Activated CD4-positive, alpha-beta T cell treated with anti-CD3 and anti-CD28 coated beads for 36 hours (primary cell): ENCODE measurements around the gene ASPG. TPM values are rescaled to one million over a fixed set of nuclear protein-coding genes. Genes with fewer than 3 reads are reported as not detected.

Source experiments
- ATAC-seq: fragments of 200-7000 bp; cut with Tn5 transposase; one replicate; pipeline ENCODE4 v1.10.0; 2021; ENCODE audit warnings: mild to moderate bottlenecking, moderate library complexity
- CTCF ChIA-PET: fragments of 350-600 bp; sonication (Branson Sonifier 250); formaldehyde crosslinking; loops from one replicate; lab custom pipeline; 2021; ENCODE audit warnings: antibody characterized with exemption; lab: Charles Lee
- POLR2A ChIA-PET: fragments of 350-600 bp; sonication (Branson Sonifier 250); formaldehyde crosslinking; loops from one replicate; lab custom pipeline; 2021; ENCODE audit warnings: antibody characterized with exemption, inconsistent platforms; lab: Charles Lee
- DNase-seq: peaks from one replicate; pipeline ENCODE4 v3.0.0-alpha.2; 2020
- H3K27ac Mint-ChIP-seq: one replicate; pipeline ENCODE4 v1.8.0; 2021; ENCODE audit warnings: mixed read lengths
- H3K27me3 Mint-ChIP-seq: one replicate; pipeline ENCODE4 v1.8.0; 2021; ENCODE audit warnings: mixed read lengths
- H3K36me3 Mint-ChIP-seq: one replicate; pipeline ENCODE4 v1.8.0; 2021; ENCODE audit warnings: low read depth, mixed read lengths
- H3K4me1 Mint-ChIP-seq: one replicate; pipeline ENCODE4 v1.8.0; 2021; ENCODE audit warnings: mixed read lengths
- H3K4me3 Mint-ChIP-seq: one replicate; pipeline ENCODE4 v1.8.0; 2021; ENCODE audit warnings: mild to moderate bottlenecking, moderate library complexity, mixed read lengths
- H3K9me3 Mint-ChIP-seq: one replicate; pipeline ENCODE4 v1.8.0; 2021; ENCODE audit warnings: low read depth, mixed read lengths
- intact Hi-C, 2 experiments: fragments of 100-400 bp; cut with DNase I in 1 of 2; cut with micrococcal nuclease in 1 of 2; formaldehyde crosslinking; loops; one replicate each; pipeline versions ENCODE4 v1.14.2 to v1.15.1; 2022 to 2024; cut with DNase I, micrococcal nuclease
- total RNA-seq, 2 experiments: library from RNA; stranded (reverse); gene quantifications; one replicate each; pipeline ENCODE4 v1.2.3, GENCODE V29; 2021

The ASPG gene
- total RNA-seq, 2 experiments from 2014 or later = not detected

DNA sequence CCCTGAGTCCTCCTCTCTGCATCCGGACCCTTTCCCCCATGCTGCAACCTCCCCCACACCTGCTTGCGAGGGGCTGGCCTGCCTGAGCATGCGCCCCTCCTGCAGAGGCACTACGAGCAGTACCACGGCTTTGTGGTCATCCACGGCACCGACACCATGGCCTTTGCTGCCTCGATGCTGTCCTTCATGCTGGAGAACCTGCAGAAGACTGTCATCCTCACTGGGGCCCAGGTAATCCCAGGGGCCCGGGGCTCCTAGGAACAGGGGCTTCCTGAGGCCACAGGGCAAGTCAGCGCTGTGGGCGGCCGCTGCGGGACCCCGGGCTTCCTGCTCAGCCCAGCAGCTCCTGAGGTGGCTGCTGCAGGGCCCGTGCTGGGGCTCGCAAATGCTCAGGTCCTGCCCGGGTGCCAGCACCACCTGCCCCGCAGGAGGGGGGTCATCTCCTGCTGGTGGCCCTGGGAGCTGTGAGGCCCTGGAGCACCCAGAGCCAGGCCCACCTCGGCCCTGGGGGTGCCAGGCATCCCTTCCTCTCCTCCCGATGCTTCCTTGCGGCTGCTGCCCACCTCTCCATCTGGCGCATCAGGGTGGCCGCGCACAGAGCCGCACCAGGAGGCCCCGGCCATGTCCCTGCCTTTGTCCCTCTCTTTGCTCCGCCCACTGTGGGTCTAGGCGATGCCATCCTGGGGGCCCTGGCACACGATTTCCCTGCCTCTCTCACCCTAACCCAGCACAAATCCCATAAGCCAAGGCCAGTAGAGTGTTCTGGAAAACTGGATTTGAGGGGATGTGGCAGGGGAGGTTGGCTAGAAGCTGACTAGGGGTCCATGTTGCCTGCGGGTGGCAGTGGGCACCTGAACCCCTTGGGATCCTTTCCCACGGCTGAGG, 10.2 kb downstream of the ASPG start:
- POLR2A ChIA-PET = no interaction called here
- Mint-ChIP-seq H3K36me3 (no peaks in the 10 kb centered on the region), H3K4me3 (no peak overlapping the region), H3K27me3 (no peaks in the 10 kb centered on the region), H3K27ac (no peak overlapping the region), H3K4me1 (peaks cover 5% of the 10 kb centered on the region), H3K9me3 (no peaks in the 10 kb centered on the region)
- ATAC-seq = no peak
- CTCF ChIA-PET = interaction anchor here (0.6 to 1.7 kb wide), 7 partner anchors 10 to 486 kb away, joined by 3 to 6 read pairs (median 4); no protein-coding TSS in a partner anchor
- DNase-seq = no peak
- intact Hi-C loops = loop anchor here in 1 of 2 experiments (2.0 kb wide), 1 partner anchor 469 kb away; no protein-coding TSS in a partner anchor

DNA sequence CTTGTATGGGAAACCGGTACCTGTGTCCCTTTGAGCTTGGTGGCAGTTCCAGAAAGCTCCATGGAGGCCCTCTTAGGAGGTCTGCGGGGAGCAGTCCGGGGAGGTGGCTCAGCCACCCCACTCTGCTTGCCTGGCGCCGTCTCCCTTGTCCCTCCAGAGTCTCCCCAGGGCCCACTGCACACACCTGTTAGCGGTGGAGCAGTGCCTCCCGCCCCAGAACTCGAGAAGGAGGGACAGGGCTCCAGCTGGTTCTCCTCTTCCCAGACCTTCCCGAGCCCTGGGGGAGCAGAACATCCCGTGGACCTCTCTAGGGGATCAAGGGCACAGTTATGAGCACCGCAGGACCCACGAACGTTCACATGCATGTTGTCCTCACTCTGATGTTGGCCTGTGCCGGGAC, 10.8 kb downstream of the ASPG start:
- H3K36me3 Mint-ChIP-seq = no peaks in the 10 kb centered on the region
- intact Hi-C loops = no loop called here
- H3K4me1 Mint-ChIP-seq = peaks cover 5% of the 10 kb centered on the region
- DNase-seq (no peak), ATAC-seq (no peak)
- no peak overlapping the region for H3K4me3 Mint-ChIP-seq
- H3K27me3 Mint-ChIP-seq = no peaks in the 10 kb centered on the region
- POLR2A ChIA-PET = no interaction called here
- CTCF ChIA-PET = interaction anchor here (0.6 to 1.5 kb wide), 4 partner anchors 19 to 485 kb away, joined by 3 to 5 read pairs (median 4); no protein-coding TSS in a partner anchor
- no peak overlapping the region for H3K27ac Mint-ChIP-seq
- H3K9me3 Mint-ChIP-seq = no peaks in the 10 kb centered on the region

DNA sequence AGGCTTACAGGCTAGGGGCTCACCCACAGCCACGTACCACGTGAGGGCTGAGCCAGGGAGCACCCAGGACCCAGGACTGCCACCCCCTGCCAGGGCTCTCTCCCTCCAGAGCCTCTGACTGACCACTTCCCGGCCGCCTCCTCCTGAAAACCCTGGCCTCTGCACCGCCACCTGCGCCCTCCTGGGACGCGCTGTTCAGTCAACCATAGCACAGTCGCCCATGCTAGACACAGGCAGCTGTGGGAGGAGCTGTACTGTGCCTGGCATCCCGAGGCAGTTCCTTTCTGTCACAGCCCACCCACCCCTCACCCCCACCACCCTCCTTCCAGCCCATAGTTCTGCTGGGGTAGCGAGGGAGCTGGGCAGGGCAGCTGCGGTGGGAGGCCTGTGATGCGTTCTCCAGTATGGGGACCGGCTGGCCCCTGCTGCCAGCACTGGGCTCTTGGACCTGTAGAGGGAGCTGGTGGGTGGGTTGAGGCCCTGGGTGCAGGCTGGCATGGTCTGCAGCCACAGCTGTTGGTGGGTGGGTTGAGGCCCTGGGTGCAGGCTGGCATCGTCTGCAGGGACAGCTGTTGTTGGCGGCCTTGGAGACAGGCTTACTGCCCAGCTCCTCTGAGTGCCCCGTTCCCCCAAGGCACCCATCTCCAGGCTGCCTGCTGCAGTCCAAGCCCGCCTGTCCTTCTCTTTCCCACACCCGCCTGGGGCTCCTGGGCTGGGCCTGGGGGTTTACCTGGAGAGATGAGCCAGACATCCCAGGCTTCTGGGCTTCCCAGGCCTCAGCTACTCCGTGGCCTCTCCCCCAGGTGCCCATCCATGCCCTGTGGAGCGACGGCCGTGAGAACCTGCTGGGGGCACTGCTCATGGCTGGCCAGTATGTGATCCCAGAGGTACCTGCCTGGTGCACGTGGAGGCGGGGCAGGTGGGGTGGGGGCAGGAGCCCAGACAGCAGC, 11.5 kb downstream of the ASPG start:
- ChIA-PET CTCF (interaction anchor here (0.6 to 1.5 kb wide), 3 partner anchors 19 to 32 kb away, joined by 3 to 5 read pairs (median 4); no protein-coding TSS in a partner anchor), POLR2A (no interaction called here)
- no peak for ATAC-seq
- intact Hi-C loops = no loop called here
- no peaks in the 10 kb centered on the region for H3K9me3 Mint-ChIP-seq
- no peaks in the 10 kb centered on the region for H3K27me3 Mint-ChIP-seq
- peaks cover 5% of the 10 kb centered on the region for H3K4me1 Mint-ChIP-seq
- H3K27ac Mint-ChIP-seq = no peak overlapping the region
- no peak for DNase-seq
- no peak overlapping the region for H3K4me3 Mint-ChIP-seq
- H3K36me3 Mint-ChIP-seq = no peaks in the 10 kb centered on the region

DNA sequence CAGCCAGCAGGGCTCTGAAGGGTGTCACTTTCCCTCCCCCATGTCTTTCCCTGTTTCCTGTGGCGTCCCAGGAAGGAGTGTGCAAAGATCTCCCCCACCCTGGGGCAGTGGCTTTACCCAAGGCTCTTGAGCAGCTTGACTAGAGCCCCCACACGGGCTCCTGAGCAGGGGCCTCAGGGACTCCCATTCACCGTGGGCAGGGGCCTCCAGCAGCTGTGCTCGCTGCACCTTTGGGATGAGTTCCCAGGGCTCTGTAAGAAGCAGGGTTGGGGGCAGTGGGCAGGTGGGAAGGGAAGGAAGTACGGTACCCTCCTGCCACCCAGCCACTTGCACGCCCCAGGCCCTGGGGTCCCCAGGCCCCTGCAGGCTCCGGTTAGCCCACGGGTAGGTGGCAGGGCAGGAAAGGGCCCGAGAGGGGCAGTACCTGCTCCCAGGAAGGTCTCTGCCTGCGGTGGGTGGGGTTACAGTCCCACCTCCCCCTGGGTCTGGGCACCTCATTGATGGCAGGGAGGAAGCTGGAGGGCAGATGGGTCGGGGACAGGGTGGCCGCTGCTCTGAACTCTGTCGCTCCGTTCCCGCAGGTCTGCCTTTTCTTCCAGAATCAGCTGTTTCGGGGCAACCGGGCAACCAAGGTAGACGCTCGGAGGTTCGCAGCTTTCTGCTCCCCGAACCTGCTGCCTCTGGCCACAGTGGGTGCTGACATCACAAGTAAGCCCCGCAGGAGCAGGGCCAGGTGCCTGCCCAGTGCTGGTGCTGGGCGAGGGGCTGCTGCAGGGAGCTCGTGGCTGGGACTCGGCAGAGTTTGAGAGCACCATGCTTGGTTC, 13.0 kb downstream of the ASPG start:
- peaks cover 5% of the 10 kb centered on the region for H3K4me1 Mint-ChIP-seq
- no peaks in the 10 kb centered on the region for H3K9me3 Mint-ChIP-seq
- H3K36me3 Mint-ChIP-seq = no peaks in the 10 kb centered on the region
- intact Hi-C loops = no loop called here
- ATAC-seq (no peak), DNase-seq (no peak)
- no peaks in the 10 kb centered on the region for H3K27me3 Mint-ChIP-seq
- ChIA-PET CTCF (interaction anchor here (0.7 to 0.9 kb wide), 2 partner anchors 11 to 108 kb away, joined by 3 to 4 read pairs; no protein-coding TSS in a partner anchor), POLR2A (no interaction called here)
- H3K27ac Mint-ChIP-seq = no peak overlapping the region
- no peak overlapping the region for H3K4me3 Mint-ChIP-seq

DNA sequence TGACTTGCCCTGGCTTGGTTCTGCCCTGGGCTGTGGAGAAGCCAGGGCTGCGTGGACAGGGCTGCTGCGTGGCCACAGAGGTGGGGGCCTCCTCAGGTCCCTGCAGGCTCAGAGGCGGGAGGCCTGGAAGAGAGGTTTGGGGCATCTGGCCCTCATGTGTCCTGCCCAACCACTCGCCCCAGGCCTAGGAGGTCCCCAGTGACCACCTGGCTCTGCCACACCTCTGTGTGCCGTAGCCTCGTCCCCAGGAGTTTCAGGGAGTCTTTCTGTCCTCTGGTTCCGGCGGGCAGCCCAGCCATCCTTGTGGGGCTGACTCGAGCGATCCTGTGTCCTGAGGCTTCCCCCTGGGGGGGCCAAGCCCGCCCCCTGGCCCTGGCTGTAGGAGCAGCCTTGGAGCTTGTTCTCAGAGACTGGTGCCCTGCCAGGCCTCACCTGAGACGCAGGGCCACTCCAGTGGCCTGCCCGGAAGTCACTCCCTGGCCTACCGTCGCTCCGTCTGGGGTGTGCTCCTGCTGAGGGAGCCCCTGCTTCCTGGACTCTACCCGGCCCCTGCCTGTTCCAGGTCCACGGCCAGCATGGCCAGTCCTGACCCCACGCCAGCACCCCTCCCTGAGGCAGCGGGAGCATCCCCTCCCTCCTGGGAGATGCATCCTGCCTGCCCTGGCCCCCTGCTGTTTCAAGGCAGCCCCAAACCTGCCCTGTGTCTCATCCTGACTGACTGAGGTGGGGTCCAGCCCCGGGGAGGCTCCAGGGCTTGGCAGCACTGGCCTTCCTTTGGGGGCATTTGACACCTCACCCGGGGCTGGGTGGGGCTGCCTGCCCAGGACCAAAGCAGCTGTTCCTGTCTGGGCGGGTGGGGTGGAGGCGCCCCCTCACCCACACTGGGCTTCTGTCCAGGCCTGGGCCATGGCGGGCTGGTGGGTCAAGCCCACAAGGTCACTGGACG, 13.9 kb downstream of the ASPG start:
- no peaks in the 10 kb centered on the region for H3K27me3 Mint-ChIP-seq
- peaks cover 2% of the 10 kb centered on the region for H3K4me1 Mint-ChIP-seq
- H3K27ac Mint-ChIP-seq = no peak overlapping the region
- ChIA-PET POLR2A (no interaction called here), CTCF (interaction anchor here (0.6 to 0.9 kb wide), 2 partner anchors 10 to 479 kb away, joined by 3 to 4 read pairs; no protein-coding TSS in a partner anchor)
- DNase-seq (no peak), ATAC-seq (no peak)
- H3K4me3 Mint-ChIP-seq = no peak overlapping the region
- H3K36me3 Mint-ChIP-seq = no peaks in the 10 kb centered on the region
- no peaks in the 10 kb centered on the region for H3K9me3 Mint-ChIP-seq
- intact Hi-C loops = no loop called here

DNA sequence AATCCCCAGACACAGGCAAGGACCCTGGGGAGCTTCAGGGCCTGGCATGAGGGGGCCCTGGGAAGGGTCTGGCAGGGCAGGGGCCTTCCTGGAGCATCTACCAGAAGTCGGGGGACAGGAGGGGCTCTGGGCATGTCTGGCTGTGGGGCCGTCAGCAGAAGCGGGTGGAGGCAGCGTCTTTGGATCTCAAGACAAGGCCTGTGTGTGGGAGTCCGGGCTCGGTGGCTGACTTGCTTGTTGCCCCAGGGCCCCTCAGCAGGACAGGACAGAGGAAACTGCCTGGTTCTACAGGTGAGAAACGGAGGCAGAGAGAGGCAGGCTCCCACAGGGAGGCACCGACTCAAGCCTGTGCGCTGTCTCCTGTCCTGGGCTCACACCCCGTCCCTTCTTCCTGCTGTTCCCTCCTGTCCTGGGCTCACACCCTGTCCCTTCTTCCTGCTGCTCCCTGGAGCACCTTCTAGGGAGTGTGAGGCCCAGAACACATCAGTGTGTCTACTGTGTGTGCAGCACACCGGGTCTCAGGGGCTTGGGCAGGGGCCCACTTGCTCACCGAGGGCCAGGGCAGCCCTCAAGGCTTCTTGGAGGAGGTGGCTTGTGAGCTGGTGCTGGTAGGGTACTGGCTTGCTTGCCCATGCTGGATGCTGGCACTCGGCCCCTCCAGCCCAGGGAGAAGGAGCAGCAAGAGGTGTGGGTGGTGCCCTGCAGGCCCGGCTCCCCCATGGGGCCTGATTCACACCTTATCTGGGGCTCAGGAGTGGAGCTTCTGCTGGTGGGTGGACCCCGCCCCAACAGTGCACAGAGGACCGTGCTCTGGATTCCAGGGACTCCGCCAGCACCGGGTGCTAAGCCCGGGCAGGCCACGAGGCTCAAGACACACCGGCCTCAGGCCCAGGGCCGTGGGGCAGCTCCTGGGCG, 14.9 kb downstream of the ASPG start:
- CTCF ChIA-PET = interaction anchor here (0.6 kb wide), 1 partner anchor 480 kb away, joined by 3 read pairs; no protein-coding TSS in a partner anchor
- intact Hi-C loops = no loop called here
- POLR2A ChIA-PET = no interaction called here
- H3K4me3 Mint-ChIP-seq = no peak overlapping the region
- no peak for ATAC-seq
- H3K27ac Mint-ChIP-seq = no peak overlapping the region
- DNase-seq = no peak
- H3K4me1 Mint-ChIP-seq = no peaks in the 10 kb centered on the region
- no peaks in the 10 kb centered on the region for H3K9me3 Mint-ChIP-seq
- H3K27me3 Mint-ChIP-seq = no peaks in the 10 kb centered on the region
- H3K36me3 Mint-ChIP-seq = no peaks in the 10 kb centered on the region

DNA sequence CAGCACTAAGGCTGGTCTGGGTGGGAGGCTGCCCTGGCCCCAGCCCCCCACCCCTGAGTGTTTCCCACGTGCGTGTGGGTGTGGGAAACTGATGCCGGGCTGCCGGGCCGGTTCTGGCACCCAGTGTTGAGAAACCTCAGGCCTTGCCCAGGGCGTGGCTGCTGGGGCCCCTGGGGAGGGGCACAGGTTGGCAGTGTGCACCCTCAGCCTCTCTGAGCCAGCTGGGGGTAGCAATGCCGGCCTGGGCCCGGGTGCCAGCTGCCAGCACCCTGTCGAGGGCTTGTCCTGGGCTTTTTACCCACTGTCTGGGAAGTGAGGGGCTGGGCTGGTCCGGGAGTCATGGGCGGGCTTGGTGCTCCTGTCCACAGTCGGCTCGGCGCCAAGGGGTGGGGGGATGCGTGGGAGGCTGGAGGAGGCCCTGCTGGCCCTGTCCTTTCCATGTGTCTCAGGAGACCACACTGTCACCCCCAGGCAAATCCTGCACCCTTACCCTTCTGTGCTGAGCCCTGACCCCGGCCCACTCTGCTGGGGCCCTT, 15.7 kb downstream of the ASPG start:
- Mint-ChIP-seq H3K36me3 (no peaks in the 10 kb centered on the region), H3K9me3 (no peaks in the 10 kb centered on the region), H3K4me3 (no peak overlapping the region), H3K4me1 (no peaks in the 10 kb centered on the region), H3K27me3 (no peaks in the 10 kb centered on the region), H3K27ac (no peak overlapping the region)
- ChIA-PET CTCF (no interaction called here), POLR2A (no interaction called here)
- no peak for DNase-seq
- no peak for ATAC-seq
- intact Hi-C loops = no loop called here

DNA sequence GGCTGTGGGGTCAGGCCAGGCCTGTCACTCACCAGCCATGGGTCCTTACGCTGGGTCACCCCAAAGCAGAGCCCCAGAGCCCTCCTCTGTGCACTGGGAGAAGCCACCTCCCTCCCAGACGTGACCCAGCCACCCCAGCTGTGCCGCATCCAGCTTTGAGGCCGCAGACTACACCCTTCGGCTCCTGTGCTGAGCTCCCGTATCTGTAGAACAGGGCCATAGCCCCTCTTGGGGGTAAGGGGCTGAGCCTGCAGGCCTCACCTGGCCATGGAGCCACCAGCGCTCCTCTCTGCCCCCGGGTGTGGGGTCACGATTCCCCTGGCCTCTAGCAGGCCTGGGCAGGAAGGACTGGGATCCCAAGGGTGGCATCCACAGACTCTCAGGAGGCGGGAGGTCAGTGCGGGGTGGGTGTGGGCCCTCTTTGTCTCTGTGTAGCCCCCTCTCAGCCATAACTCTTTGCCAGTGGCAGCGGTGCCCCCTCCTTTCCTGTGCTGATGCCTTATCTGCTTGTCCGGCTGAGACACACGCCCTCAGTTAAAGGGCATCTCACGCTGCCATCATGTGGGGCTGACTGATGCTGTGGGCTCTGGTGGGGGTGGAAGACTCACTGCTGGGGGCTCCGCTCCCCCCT, 16.3 kb downstream of the ASPG start:
- no peak overlapping the region for H3K4me3 Mint-ChIP-seq
- DNase-seq = no peak
- ATAC-seq = no peak
- H3K27me3 Mint-ChIP-seq = no peaks in the 10 kb centered on the region
- intact Hi-C loops = no loop called here
- ChIA-PET POLR2A (no interaction called here), CTCF (no interaction called here)
- no peaks in the 10 kb centered on the region for H3K36me3 Mint-ChIP-seq
- H3K9me3 Mint-ChIP-seq = no peaks in the 10 kb centered on the region
- no peak overlapping the region for H3K27ac Mint-ChIP-seq
- H3K4me1 Mint-ChIP-seq = no peaks in the 10 kb centered on the region

DNA sequence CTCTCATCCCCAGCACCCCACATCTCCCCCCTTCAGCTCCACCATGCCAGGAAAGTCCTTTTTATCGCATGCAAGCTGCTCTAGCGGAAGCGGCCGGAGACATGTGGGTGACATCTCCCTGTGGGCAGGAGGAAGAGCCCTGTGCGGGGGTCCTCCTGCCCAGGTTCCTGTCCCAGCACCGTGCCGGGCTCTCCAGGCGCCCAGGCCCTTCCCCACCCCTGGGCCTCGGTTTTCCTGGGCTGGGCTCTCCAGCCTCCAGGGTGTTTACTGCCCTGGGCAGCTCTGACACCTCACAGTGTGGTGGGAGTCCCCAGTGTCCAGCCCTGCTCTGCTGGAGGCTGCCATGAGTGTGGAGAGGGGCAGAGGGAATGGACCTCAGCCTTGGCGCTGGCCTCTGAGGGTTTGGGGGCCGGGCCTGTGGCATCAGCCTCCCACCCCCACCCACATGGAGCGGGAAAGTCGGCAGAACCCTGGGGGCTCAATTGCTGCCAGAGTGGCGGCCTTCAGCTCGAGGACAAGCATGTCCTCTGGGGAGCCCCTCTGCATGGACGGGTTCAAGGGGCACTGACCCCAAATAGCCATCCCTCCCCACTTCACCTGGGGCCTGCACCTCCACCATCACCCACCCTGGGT, 16.9 kb downstream of the ASPG start:
- Mint-ChIP-seq H3K27ac (no peak overlapping the region), H3K4me1 (no peaks in the 10 kb centered on the region), H3K4me3 (no peak overlapping the region), H3K9me3 (no peaks in the 10 kb centered on the region), H3K27me3 (no peaks in the 10 kb centered on the region), H3K36me3 (no peaks in the 10 kb centered on the region)
- intact Hi-C loops = no loop called here
- ATAC-seq (no peak), DNase-seq (no peak)
- ChIA-PET CTCF (no interaction called here), POLR2A (no interaction called here)
